Nephron (organoid): ENCODE data around the gene WDR27.

ENCODE experiments used
- H3K27ac Mint-ChIP-seq, 3 experiments: 2 replicates each; pipeline ENCODE4 v1.8.0; 2020; ENCODE audit warnings: mixed read lengths in 3 of 3, mild to moderate bottlenecking in 2 of 3, moderate library complexity in 1 of 3
- H3K27me3 Mint-ChIP-seq: 2 replicates; pipeline ENCODE4 v1.8.0; 2021; ENCODE audit warnings: low read depth, mild to moderate bottlenecking, moderate library complexity, mixed read lengths
- H3K36me3 Mint-ChIP-seq: 2 replicates; pipeline ENCODE4 v1.8.0; 2020; ENCODE audit warnings: low read depth, mixed read lengths
- H3K4me1 Mint-ChIP-seq: 2 replicates; pipeline ENCODE4 v1.8.0; 2020; ENCODE audit warnings: mixed read lengths
- H3K4me3 Mint-ChIP-seq, 3 experiments: 2 replicates each; pipeline ENCODE4 v1.8.0; 2020; ENCODE audit warnings: mild to moderate bottlenecking in 3 of 3, mixed read lengths in 3 of 3, moderate library complexity in 2 of 3
- H3K9me3 Mint-ChIP-seq: 2 replicates; pipeline ENCODE4 v1.8.0; 2020; ENCODE audit warnings: mixed read lengths
- TF ChIP-seq, protein P1 (sequence below), 3 experiments: fragments of 200-600 bp; sonication (generic); IDR thresholded peaks; one replicate each; pipeline ENCODE4 v1.5.0; 2021; ENCODE audit warnings: antibody characterized with exemption in 3 of 3; ENCODE audit not compliant: unreplicated experiment in 3 of 3

WDR27 gene

DNA sequence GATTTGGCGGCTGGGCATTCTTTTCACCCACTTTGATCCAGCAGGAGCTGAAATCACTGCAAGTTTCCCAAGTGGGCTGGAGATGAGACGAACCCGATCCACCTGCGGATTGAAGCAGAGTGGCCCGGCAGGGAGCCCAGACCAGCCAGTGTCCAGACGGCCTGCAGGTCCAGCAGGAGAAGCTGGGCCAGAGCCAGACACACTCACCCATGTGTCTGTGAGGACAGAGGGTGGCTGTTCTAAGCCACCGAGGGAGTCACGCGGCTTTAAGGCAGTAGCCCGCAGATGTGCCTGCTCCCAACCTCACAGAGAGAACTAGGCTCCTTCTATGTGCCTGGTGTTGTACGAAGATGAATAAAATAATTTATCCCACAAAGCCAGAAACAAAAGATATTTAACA lies 200.7 kb downstream of the WDR27 start:
- Mint-ChIP-seq H3K4me1 (peaks cover 19% of the 10 kb centered on the region), H3K27me3 (no peaks in the 10 kb centered on the region), H3K4me3 (no peak overlapping the region), H3K36me3 (peaks cover 8% of the 10 kb centered on the region), H3K27ac (peak overlapping the region in 1 of 3 experiments; percentile 48), H3K9me3 (peaks cover under 1% of the 10 kb centered on the region)
- TF ChIP-seq, protein P1, sequence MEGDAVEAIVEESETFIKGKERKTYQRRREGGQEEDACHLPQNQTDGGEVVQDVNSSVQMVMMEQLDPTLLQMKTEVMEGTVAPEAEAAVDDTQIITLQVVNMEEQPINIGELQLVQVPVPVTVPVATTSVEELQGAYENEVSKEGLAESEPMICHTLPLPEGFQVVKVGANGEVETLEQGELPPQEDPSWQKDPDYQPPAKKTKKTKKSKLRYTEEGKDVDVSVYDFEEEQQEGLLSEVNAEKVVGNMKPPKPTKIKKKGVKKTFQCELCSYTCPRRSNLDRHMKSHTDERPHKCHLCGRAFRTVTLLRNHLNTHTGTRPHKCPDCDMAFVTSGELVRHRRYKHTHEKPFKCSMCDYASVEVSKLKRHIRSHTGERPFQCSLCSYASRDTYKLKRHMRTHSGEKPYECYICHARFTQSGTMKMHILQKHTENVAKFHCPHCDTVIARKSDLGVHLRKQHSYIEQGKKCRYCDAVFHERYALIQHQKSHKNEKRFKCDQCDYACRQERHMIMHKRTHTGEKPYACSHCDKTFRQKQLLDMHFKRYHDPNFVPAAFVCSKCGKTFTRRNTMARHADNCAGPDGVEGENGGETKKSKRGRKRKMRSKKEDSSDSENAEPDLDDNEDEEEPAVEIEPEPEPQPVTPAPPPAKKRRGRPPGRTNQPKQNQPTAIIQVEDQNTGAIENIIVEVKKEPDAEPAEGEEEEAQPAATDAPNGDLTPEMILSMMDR (IDR thresholded peaks at IDR 0.05; ENCODE audit: unreplicated experiment in 3 of 3), result no peak

- Mint-ChIP-seq H3K9me3 (peaks cover 5% of the 10 kb centered on the region), H3K36me3 (peaks cover 12% of the 10 kb centered on the region), H3K27me3 (no peaks in the 10 kb centered on the region), H3K27ac (no peak overlapping the region), H3K4me3 (no peak overlapping the region), H3K4me1 (peaks cover 19% of the 10 kb centered on the region)
- TF ChIP-seq, protein P1 (IDR thresholded peaks at IDR 0.05; ENCODE audit: unreplicated experiment in 3 of 3), result no peak
Measured at GRCh38 chr6:169500688-169501087, 201.1 kb downstream of the WDR27 start.

DNA sequence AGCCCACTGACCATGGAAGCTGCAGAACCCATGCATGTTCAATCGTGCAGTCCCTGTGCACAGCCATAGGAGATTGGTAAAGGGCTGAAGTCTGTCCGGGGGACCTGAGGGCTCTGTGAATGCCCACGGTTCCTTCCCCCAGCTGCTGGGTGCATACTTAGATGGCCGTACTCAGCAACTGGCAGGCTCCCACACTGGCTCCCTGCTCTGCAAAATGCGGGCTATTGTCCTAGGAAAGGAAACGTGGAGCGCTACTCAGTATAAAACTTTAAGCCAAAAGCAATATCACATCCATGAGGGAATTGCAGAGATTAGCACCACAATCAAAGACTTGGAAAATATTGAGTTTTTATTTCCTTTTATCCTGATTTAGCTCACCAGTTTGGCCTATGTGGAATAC lies 202.0 kb downstream of the WDR27 start:
- H3K27ac Mint-ChIP-seq, result peak overlapping the region in 1 of 3 experiments; percentile 20
- no peak overlapping the region for H3K4me3 Mint-ChIP-seq
- peaks cover 19% of the 10 kb centered on the region for H3K4me1 Mint-ChIP-seq
- TF ChIP-seq, protein P1 (IDR thresholded peaks at IDR 0.05; ENCODE audit: unreplicated experiment in 3 of 3), result no peak
- peaks cover 11% of the 10 kb centered on the region for H3K9me3 Mint-ChIP-seq
- no peaks in the 10 kb centered on the region for H3K27me3 Mint-ChIP-seq
- peaks cover 17% of the 10 kb centered on the region for H3K36me3 Mint-ChIP-seq

DNA sequence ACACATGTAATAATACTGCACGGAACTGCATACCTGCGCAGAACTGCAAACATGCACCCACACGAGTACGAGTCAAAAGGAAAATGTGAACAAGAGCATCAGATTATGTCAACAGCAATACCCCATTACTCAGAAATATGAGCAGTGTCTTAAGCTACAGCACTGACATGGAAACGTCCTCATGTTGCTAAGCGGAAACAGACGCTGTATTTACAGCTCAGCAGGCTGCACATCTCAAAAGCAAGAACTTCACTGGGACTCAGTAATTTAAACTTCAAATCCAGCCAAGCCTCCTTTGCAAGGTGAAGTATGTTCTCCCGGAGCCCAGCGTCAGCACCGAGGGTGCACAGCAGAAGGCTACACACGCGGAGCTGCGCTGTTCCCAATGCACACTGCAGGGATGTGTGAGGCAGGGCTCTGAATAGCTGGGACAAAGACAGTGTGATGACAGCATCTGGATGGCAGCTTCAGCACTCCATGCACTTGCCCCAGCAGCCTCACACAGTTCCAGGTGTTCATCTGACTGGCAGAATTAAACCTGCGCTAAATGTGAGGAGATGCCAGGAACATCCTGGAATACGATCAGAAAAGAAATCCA lies 202.8 kb downstream of the WDR27 start:
- Mint-ChIP-seq H3K36me3 (peaks cover 17% of the 10 kb centered on the region), H3K9me3 (peaks cover 11% of the 10 kb centered on the region), H3K4me1 (peaks cover 19% of the 10 kb centered on the region), H3K27me3 (no peaks in the 10 kb centered on the region), H3K4me3 (no peak overlapping the region), H3K27ac (peak overlapping the region in 2 of 3 experiments; percentile 20 to 58)
- TF ChIP-seq, protein P1 (IDR thresholded peaks at IDR 0.05; ENCODE audit: unreplicated experiment in 3 of 3), result no peak

GRCh38 chr6:169495601-169496000 lies 206.2 kb downstream of the WDR27 start:
- Mint-ChIP-seq H3K4me1 (peaks cover 19% of the 10 kb centered on the region), H3K36me3 (peaks cover 10% of the 10 kb centered on the region), H3K27me3 (no peaks in the 10 kb centered on the region), H3K9me3 (peaks cover 11% of the 10 kb centered on the region), H3K27ac (no peak overlapping the region), H3K4me3 (no peak overlapping the region)
- TF ChIP-seq, protein P1 (IDR thresholded peaks at IDR 0.05; ENCODE audit: unreplicated experiment in 3 of 3), result no peak

DNA sequence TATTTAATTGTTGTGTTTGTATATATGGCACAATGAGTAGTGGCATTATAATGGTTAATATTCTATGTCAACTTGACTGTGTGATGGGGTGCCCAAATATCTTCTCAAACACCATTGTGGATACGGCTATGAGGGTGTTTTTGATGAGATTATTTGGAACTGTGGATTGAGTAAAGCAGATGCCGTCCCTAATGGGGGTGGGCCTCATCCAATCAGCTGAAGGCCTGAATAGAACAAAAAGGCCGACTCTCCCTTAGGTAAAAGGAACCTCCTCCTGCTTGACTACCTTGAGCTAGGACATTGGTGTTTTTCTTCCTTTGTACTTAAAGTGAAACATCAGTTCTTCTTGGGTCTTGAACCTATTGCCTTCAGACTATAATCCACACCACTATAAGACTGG lies 207.8 kb downstream of the WDR27 start:
- Mint-ChIP-seq H3K27ac (no peak overlapping the region), H3K36me3 (peaks cover 10% of the 10 kb centered on the region), H3K4me3 (no peak overlapping the region), H3K27me3 (no peaks in the 10 kb centered on the region), H3K9me3 (peaks cover 11% of the 10 kb centered on the region), H3K4me1 (peaks cover 25% of the 10 kb centered on the region)
- TF ChIP-seq, protein P1 (IDR thresholded peaks at IDR 0.05; ENCODE audit: unreplicated experiment in 3 of 3), result no peak
